ENCODE data around the gene NUP98.

GRCh38 chr11:3642071-3642951 is 155.0 kb downstream of the NUP98 start:
- TF ChIP-seq CTCF (tag by site-specific recombination; IDR thresholded peaks at IDR 0.05): no peak
- no peak for TF ChIP-seq ZNF19 (tag by site-specific recombination; IDR thresholded peaks at IDR 0.05; ENCODE audit: low read depth)
- no peak for TF ChIP-seq ZNF530 (tag by site-specific recombination; IDR thresholded peaks at IDR 0.05; ENCODE audit: low read depth)
- TF ChIP-seq ATF2 (tag by site-specific recombination; IDR thresholded peaks at IDR 0.05; ENCODE audit: low read depth): no peak
- no peak for TF ChIP-seq GLI2 (tag by site-specific recombination; IDR thresholded peaks at IDR 0.05; ENCODE audit: borderline replicate concordance, low read depth)

Data from HEK293 (cell line).